ENCODE measurements around the gene TEX44. TPM values are rescaled to one million over a fixed set of nuclear protein-coding genes. Genes with fewer than 3 reads are reported as not detected.

Gene TEX44
- total and polyA plus RNA-seq, 3 experiments from 2014 or later: not detected

Other genes with a start within 250 kb of the TEX44 start
- gene B3GNT7, start 197.2 kb upstream of the TEX44 start, total RNA-seq: under 1 TPM; 0.13 to 0.16 TPM
- 0.14 TPM for gene B3GNT7, start 197.2 kb upstream of the TEX44 start, polyA plus RNA-seq
- gene NCL, start 128.4 kb upstream of the TEX44 start, total RNA-seq: 1,000 to 10,000 TPM; 1,673 to 1,772 TPM
- 568 TPM for gene NCL, start 128.4 kb upstream of the TEX44 start, polyA plus RNA-seq
- under 1 TPM; 0.15 to 0.18 TPM for gene NMUR1, start 62.4 kb upstream of the TEX44 start, total RNA-seq
- 2.7 TPM for gene NMUR1, start 62.4 kb upstream of the TEX44 start, polyA plus RNA-seq
- 1,000 to 10,000 TPM; 2,403 to 2,474 TPM for gene PTMA, start 115.7 kb downstream of the TEX44 start, total RNA-seq
- 1,830 TPM for gene PTMA, start 115.7 kb downstream of the TEX44 start, polyA plus RNA-seq
- gene PDE6D, start 188.4 kb downstream of the TEX44 start, total RNA-seq: 10 to 100 TPM; 33.7 to 35.5 TPM
- 62.8 TPM for gene PDE6D, start 188.4 kb downstream of the TEX44 start, polyA plus RNA-seq
- 10 to 100 TPM; 48.0 to 51.8 TPM for gene COPS7B, start 193.6 kb downstream of the TEX44 start, total RNA-seq
- gene COPS7B, start 193.6 kb downstream of the TEX44 start, polyA plus RNA-seq: 34.1 TPM

Measured in CD8-positive, alpha-beta memory T cell (primary cell).